ENCODE measurements around the gene HPRT1.

HPRT1 gene

GRCh38 chrX:134544513-134545151 lies 84.7 kb downstream of the HPRT1 start:
- no peak for DNase-seq (ENCODE audit: low read depth)

GRCh38 chrX:134545510-134545909 lies 85.5 kb downstream of the HPRT1 start:
- DNase-seq (ENCODE audit: low read depth): no peak

- DNase-seq (ENCODE audit: low read depth): no peak
These were observed 86.2 kb downstream of the HPRT1 start for GRCh38 chrX:134546187-134546586.

- DNase-seq (ENCODE audit: low read depth): no peak
These were observed 87.2 kb downstream of the HPRT1 start for GRCh38 chrX:134547047-134547679.

GRCh38 chrX:134548257-134549201 lies 88.6 kb downstream of the HPRT1 start:
- no peak for DNase-seq (ENCODE audit: low read depth)
